ENCODE results near the gene PLEKHA4. TPM values are rescaled to one million over a fixed set of nuclear protein-coding genes. Genes with fewer than 3 reads are reported as not detected.

The PLEKHA4 gene
- total and polyA plus RNA-seq, 9 of the 15 experiments (the other 6 are each of a cell fraction or from before 2014, with no cell fraction given), result 0.07 to 30.8 (median 11.4) TPM

- peak; percentile 42; the same call in 1 of the 2 replicates for TF ChIP-seq ZC3H8 (IDR thresholded peaks at IDR 0.05)
- no peak for TF ChIP-seq ATF3 (IDR thresholded peaks at IDR 0.05)
- no peak for TF ChIP-seq ATF3 (CRISPR knock-in tag; conservative IDR thresholded peaks at IDR 0.05)
- peak; percentile 99 for TF ChIP-seq EGR1 (conservative IDR thresholded peaks at IDR 0.05)
- no peak for TF ChIP-seq NEUROD1 (IDR thresholded peaks at IDR 0.05; ENCODE audit: borderline replicate concordance, low read depth, low read length, partially characterized antibody)
- no peak for TF ChIP-seq GABPB1 (CRISPR knock-in tag; IDR thresholded peaks at IDR 0.05)
- TF ChIP-seq, protein P1, sequence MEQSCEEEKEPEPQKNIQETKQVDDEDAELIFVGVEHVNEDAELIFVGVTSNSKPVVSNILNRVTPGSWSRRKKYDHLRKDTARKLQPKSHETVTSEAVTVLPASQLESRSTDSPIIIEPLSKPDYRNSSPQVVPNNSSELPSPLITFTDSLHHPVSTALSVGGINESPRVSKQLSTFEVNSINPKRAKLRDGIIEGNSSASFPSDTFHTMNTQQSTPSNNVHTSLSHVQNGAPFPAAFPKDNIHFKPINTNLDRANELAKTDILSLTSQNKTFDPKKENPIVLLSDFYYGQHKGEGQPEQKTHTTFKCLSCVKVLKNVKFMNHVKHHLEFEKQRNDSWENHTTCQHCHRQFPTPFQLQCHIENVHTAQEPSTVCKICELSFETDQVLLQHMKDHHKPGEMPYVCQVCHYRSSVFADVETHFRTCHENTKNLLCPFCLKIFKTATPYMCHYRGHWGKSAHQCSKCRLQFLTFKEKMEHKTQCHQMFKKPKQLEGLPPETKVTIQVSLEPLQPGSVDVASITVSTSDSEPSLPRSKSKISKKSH (CRISPR knock-in tag; IDR thresholded peaks at IDR 0.05), result no peak
- no peak for TF ChIP-seq RFX1 (IDR thresholded peaks at IDR 0.05)
- no peak for TF ChIP-seq ATF7 (IDR thresholded peaks at IDR 0.05)
- TF ChIP-seq SPI1 (IDR thresholded peaks at IDR 0.05; ENCODE audit: borderline replicate concordance, low read depth, low read length), result peak; percentile 62; the same call in 1 of the 2 replicates
- TF ChIP-seq CHAMP1 (IDR thresholded peaks at IDR 0.05), result no peak
- TF ChIP-seq, protein P2, sequence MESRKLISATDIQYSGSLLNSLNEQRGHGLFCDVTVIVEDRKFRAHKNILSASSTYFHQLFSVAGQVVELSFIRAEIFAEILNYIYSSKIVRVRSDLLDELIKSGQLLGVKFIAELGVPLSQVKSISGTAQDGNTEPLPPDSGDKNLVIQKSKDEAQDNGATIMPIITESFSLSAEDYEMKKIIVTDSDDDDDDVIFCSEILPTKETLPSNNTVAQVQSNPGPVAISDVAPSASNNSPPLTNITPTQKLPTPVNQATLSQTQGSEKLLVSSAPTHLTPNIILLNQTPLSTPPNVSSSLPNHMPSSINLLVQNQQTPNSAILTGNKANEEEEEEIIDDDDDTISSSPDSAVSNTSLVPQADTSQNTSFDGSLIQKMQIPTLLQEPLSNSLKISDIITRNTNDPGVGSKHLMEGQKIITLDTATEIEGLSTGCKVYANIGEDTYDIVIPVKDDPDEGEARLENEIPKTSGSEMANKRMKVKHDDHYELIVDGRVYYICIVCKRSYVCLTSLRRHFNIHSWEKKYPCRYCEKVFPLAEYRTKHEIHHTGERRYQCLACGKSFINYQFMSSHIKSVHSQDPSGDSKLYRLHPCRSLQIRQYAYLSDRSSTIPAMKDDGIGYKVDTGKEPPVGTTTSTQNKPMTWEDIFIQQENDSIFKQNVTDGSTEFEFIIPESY (CRISPR knock-in tag; IDR thresholded peaks at IDR 0.05), result no peak
- no peak for TF ChIP-seq PREB (CRISPR knock-in tag; IDR thresholded peaks at IDR 0.05)
- TF ChIP-seq MYC (IDR thresholded peaks at IDR 0.05; ENCODE audit: low read depth, low read length), result no peak
- TF ChIP-seq MYC (CRISPR knock-in tag; IDR thresholded peaks at IDR 0.05; ENCODE audit: borderline replicate concordance, low read depth), result no peak
- no peak for TF ChIP-seq ZNF717 (CRISPR knock-in tag; IDR thresholded peaks at IDR 0.05)
These were observed at the start of gene PLEKHA4 (continued) for GRCh38 chr19:48868114-48868886.
